Right atrium auricular region (tissue), 2 donors: ENCODE results near the gene DNAJC5. TPM values are rescaled to one million over a fixed set of nuclear protein-coding genes. Genes with fewer than 3 reads are reported as not detected.

Source experiments
- DNase-seq: peaks from one replicate; pipeline ENCODE4 v3.0.0-alpha.2; 2019; ENCODE audit warnings: low spot score
- H3K27ac ChIP-seq, 2 donors: fragments of 200-600 bp; sonication (generic); 1 replicate in 1 of 2; 2 replicates in 1 of 2; pipeline ENCODE4 v1.5.1; 2016 to 2019
- H3K27me3 ChIP-seq, 2 donors: fragments of 200-600 bp; sonication (generic); one replicate each; pipeline versions ENCODE4 v1.5.1 to v1.6.0; 2017 to 2019
- H3K36me3 ChIP-seq: fragments of 200-600 bp; sonication (generic); one replicate; pipeline ENCODE4 v1.5.1; 2016
- H3K4me1 ChIP-seq, 2 donors: fragments of 200-600 bp; sonication (generic); one replicate each; pipeline versions ENCODE4 v1.5.1 to v1.6.0; 2017 to 2019
- H3K4me3 ChIP-seq, 2 donors: fragments of 200-600 bp; sonication (generic); 1 replicate in 1 of 2; 2 replicates in 1 of 2; pipeline ENCODE4 v1.5.1; 2017 to 2019; ENCODE audit warnings: mild to moderate bottlenecking in 1 of 2, moderate library complexity in 1 of 2
- H3K9me3 ChIP-seq, 2 donors: fragments of 200-600 bp; sonication (generic); one replicate each; pipeline ENCODE4 v1.5.1; 2019
- CTCF ChIP-seq, 2 donors: fragments of 200-600 bp; sonication (generic); IDR thresholded peaks; one replicate each; pipeline ENCODE4 v1.5.1; 2019; ENCODE audit warnings: antibody characterized with exemption in 2 of 2
- total RNA-seq, 2 donors: library from RNA; depleted of rRNA; stranded (reverse); fragments of >200 nt; gene quantifications; one replicate each; pipeline ENCODE4 v1.1.0, GENCODE V29; 2016

Gene DNAJC5
- total RNA-seq, 2 donors from 2014 or later: 41.2 to 43.8 TPM

GRCh38 chr20:63941282-63942081 lies 46.6 kb downstream of the DNAJC5 start:
- H3K27ac ChIP-seq: peak overlapping the region; percentile 42 to 53
- H3K27me3 ChIP-seq: no peaks in the 10 kb centered on the region
- H3K9me3 ChIP-seq: no peaks in the 10 kb centered on the region
- H3K4me3 ChIP-seq: no peak overlapping the region
- TF ChIP-seq CTCF (IDR thresholded peaks at IDR 0.05): no peak
- H3K36me3 ChIP-seq: peaks cover 82% of the 10 kb centered on the region
- DNase-seq: no peak
- peaks cover 0 to 35% of the 10 kb centered on the region in 2 donors for H3K4me1 ChIP-seq

- no peak for TF ChIP-seq CTCF (IDR thresholded peaks at IDR 0.05)
- no peaks in the 10 kb centered on the region for H3K9me3 ChIP-seq
- H3K4me3 ChIP-seq: no peak overlapping the region
- H3K27ac ChIP-seq: peak overlapping the region; percentile 46 to 62
- H3K27me3 ChIP-seq: no peaks in the 10 kb centered on the region
- no peak for DNase-seq
- peaks cover 79% of the 10 kb centered on the region for H3K36me3 ChIP-seq
- peaks cover 0 to 43% of the 10 kb centered on the region in 2 donors for H3K4me1 ChIP-seq
Measured at GRCh38 chr20:63942250-63942951, 47.5 kb downstream of the DNAJC5 start.

GRCh38 chr20:63942969-63943807 lies 48.3 kb downstream of the DNAJC5 start:
- no peaks in the 10 kb centered on the region for H3K27me3 ChIP-seq
- H3K27ac ChIP-seq: peak overlapping the region; percentile 62 to 98
- H3K9me3 ChIP-seq: no peaks in the 10 kb centered on the region
- no peak for TF ChIP-seq CTCF (IDR thresholded peaks at IDR 0.05)
- no peak overlapping the region for H3K4me3 ChIP-seq
- H3K4me1 ChIP-seq: peaks cover 0 to 50% of the 10 kb centered on the region in 2 donors
- peaks cover 73% of the 10 kb centered on the region for H3K36me3 ChIP-seq
- DNase-seq: no peak

- Histone ChIP-seq H3K36me3 (peaks cover 67% of the 10 kb centered on the region), H3K9me3 (no peaks in the 10 kb centered on the region), H3K4me1 (peaks cover 0 to 56% of the 10 kb centered on the region in 2 donors), H3K4me3 (no peak overlapping the region), H3K27me3 (no peaks in the 10 kb centered on the region), H3K27ac (peak overlapping the region in 1 of 2 donors; percentile 98)
- no peak for TF ChIP-seq CTCF (IDR thresholded peaks at IDR 0.05)
- no peak for DNase-seq
Measured at GRCh38 chr20:63943808-63944077, 48.8 kb downstream of the DNAJC5 start.

- H3K9me3 ChIP-seq: no peaks in the 10 kb centered on the region
Measured at GRCh38 chr20:63944078-63944941, 49.4 kb downstream of the DNAJC5 start.

More at GRCh38 chr20:63944078-63944941, 49.4 kb downstream of the DNAJC5 start:
- peaks cover 62% of the 10 kb centered on the region for H3K36me3 ChIP-seq
- DNase-seq: no peak
- peaks cover 0 to 62% of the 10 kb centered on the region in 2 donors for H3K4me1 ChIP-seq
- H3K27me3 ChIP-seq: no peaks in the 10 kb centered on the region
- H3K27ac ChIP-seq: peak overlapping the region in 1 of 2 donors; percentile 98
- no peak overlapping the region for H3K4me3 ChIP-seq
- TF ChIP-seq CTCF (IDR thresholded peaks at IDR 0.05): no peak
